ENCODE measurements around the gene TSPAN9.

Gene TSPAN9

DNA sequence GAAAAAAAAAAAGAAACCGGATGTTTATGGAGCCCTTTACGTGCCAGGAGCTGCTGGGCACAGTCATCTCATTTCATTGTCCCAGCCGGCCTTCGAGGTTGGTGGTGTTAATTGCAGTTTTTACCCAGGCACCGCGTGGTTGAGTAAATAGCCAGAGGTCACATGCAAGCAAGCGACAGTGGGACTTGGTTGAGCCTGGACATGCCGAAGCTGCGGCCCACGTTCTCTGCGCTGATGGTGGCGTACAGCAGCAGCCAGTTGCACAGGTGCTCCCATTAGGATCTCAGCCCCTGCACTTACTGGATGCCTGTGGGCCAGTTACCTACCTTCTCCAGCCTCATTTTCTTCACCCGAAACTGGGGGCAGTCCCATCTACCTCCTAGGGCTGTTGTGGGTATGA is 54.0 kb downstream of the TSPAN9 start:
- H3K9me3 Mint-ChIP-seq = peaks cover 1% of the 10 kb centered on the region
- peaks cover 46% of the 10 kb centered on the region for H3K4me1 Mint-ChIP-seq
- peaks cover 5% of the 10 kb centered on the region for H3K27me3 Mint-ChIP-seq (ENCODE audit: low read depth)
- H3K4me3 Mint-ChIP-seq = no peak overlapping the region
- H3K27ac Mint-ChIP-seq = peak overlapping the region in 1 of 3 experiments; percentile 58
- TF ChIP-seq, protein P1, sequence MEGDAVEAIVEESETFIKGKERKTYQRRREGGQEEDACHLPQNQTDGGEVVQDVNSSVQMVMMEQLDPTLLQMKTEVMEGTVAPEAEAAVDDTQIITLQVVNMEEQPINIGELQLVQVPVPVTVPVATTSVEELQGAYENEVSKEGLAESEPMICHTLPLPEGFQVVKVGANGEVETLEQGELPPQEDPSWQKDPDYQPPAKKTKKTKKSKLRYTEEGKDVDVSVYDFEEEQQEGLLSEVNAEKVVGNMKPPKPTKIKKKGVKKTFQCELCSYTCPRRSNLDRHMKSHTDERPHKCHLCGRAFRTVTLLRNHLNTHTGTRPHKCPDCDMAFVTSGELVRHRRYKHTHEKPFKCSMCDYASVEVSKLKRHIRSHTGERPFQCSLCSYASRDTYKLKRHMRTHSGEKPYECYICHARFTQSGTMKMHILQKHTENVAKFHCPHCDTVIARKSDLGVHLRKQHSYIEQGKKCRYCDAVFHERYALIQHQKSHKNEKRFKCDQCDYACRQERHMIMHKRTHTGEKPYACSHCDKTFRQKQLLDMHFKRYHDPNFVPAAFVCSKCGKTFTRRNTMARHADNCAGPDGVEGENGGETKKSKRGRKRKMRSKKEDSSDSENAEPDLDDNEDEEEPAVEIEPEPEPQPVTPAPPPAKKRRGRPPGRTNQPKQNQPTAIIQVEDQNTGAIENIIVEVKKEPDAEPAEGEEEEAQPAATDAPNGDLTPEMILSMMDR (IDR thresholded peaks at IDR 0.05; ENCODE audit: unreplicated experiment in 3 of 3) = no peak
- peaks cover 22% of the 10 kb centered on the region for H3K36me3 Mint-ChIP-seq (ENCODE audit: low read depth)

DNA sequence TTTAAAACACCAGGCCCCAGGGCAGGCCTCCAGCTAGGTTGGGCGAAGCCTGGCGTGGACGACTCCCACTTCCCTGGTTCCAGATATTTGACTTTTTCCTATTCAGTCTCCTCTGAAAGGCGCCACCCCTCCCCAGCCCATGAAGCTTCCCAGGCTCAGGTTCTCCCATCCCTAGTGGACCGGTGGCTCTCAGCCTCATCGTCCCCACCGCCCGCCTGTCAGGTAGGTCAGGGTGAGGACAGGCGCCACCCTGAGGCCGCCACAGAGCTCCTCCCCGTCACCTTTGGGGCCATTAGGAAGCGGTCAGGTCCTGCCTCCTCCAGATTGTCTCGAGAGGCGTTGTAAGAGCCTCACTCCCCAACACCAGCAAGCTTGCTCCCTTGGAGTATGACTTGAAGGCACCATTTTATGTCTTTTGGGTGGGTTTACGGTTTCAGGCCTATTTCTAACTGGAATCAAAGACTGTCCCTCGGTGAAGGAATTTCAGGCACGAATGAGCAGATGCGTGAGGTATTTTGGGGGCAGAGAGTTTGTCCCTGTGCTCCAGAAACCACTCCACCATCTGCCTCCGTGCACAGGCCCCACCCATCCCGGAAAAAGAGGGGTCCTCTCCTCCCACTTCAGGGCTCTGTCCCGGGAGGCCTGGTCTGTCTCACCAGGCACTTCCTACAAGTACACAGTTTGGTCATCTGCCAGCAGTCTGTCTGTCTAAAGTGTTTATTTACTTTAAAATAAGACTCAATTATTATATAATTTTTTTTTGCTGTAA is 55.6 kb downstream of the TSPAN9 start:
- Mint-ChIP-seq H3K27ac (peak overlapping the region; percentile 51 to 65 (median 59)), H3K4me1 (peaks cover 60% of the 10 kb centered on the region), H3K36me3 (ENCODE audit: low read depth) (peaks cover 14% of the 10 kb centered on the region), H3K27me3 (ENCODE audit: low read depth) (peaks cover 5% of the 10 kb centered on the region), H3K9me3 (no peaks in the 10 kb centered on the region), H3K4me3 (no peak overlapping the region)
- TF ChIP-seq, protein P1 (IDR thresholded peaks at IDR 0.05; ENCODE audit: unreplicated experiment in 3 of 3) = no peak

DNA sequence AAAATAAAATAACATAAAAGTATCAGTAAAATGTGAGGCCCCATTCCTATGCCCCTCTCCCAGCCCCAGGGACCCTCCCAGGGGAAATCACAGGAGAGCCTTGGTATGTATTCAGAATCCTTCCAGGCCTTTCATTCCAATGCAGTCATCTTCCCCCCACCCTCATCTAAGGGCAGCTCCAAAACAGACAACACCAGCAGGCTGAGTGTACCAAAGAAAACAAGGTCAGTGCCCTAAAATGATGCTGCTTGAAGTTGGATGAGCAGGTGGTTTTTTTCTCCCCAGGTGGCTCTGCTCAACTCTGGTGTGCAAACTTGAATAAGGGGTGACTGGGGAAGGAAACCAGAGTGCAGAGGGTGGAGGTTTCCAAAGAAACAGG is 56.2 kb downstream of the TSPAN9 start:
- H3K9me3 Mint-ChIP-seq = no peaks in the 10 kb centered on the region
- peaks cover 63% of the 10 kb centered on the region for H3K4me1 Mint-ChIP-seq
- H3K36me3 Mint-ChIP-seq (ENCODE audit: low read depth) = peaks cover 10% of the 10 kb centered on the region
- TF ChIP-seq, protein P1 (IDR thresholded peaks at IDR 0.05; ENCODE audit: unreplicated experiment in 3 of 3) = no peak
- H3K27me3 Mint-ChIP-seq (ENCODE audit: low read depth) = peaks cover 5% of the 10 kb centered on the region
- no peak overlapping the region for H3K4me3 Mint-ChIP-seq
- peak overlapping the region in 2 of 3 experiments; percentile 1 to 51 for H3K27ac Mint-ChIP-seq

DNA sequence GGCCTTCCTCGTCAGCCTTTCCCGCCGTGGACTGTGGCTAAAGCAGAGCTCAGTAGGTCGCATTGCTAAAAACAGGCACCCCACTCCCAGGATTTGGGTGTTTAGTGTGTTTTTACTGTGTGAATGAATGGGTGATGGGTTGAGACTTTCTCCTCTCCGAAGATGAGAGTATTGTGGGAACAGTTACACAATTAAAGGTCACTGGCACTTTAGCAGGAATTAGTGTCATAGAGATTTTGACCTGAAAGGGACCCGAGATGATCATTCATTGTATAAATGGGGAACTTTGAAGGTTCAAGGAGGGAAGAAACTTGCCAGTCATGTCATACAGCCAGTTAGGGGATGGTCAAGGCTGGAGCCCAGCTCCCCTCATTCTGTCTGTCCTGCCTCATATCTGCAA is 56.9 kb downstream of the TSPAN9 start:
- Mint-ChIP-seq H3K9me3 (no peaks in the 10 kb centered on the region), H3K4me3 (no peak overlapping the region), H3K27me3 (ENCODE audit: low read depth) (peaks cover 5% of the 10 kb centered on the region), H3K4me1 (peaks cover 71% of the 10 kb centered on the region), H3K27ac (peak overlapping the region in 1 of 3 experiments; percentile 1), H3K36me3 (ENCODE audit: low read depth) (peaks cover 3% of the 10 kb centered on the region)
- TF ChIP-seq, protein P1 (IDR thresholded peaks at IDR 0.05; ENCODE audit: unreplicated experiment in 3 of 3) = no peak

DNA sequence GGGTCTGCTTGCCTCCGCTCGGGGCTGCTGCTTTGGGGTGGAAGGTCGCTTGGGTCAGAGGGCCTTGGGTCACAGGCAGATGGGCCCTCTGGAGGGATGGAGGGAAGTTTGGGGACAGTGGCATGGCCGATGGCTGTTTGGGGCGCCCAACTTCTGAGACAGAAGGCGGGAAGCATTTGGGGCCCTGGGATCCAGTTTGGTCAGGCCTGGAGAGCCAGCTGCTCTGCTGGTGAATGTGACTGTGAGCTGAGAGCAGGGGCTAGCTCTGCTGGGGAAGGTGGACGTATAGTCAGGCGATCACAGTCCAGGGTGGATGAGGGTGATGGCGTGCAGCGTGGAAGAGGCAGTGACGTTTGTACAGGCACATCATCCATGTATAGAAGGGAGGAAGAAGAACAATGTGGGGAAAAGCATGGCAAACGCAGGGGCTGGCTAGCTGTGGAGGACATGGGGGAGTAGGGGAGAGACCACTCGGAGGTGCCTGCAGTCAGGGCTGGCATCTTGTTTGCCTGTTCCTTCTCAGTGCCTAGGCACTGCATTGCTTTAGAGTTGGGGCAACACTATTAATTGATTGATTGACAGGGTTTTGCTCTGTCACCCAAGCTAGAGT is 57.5 kb downstream of the TSPAN9 start:
- no peaks in the 10 kb centered on the region for H3K9me3 Mint-ChIP-seq
- H3K27me3 Mint-ChIP-seq (ENCODE audit: low read depth) = peaks cover 5% of the 10 kb centered on the region
- no peak overlapping the region for H3K27ac Mint-ChIP-seq
- H3K36me3 Mint-ChIP-seq (ENCODE audit: low read depth) = no peaks in the 10 kb centered on the region
- no peak overlapping the region for H3K4me3 Mint-ChIP-seq
- peaks cover 76% of the 10 kb centered on the region for H3K4me1 Mint-ChIP-seq
- TF ChIP-seq, protein P1 (IDR thresholded peaks at IDR 0.05; ENCODE audit: unreplicated experiment in 3 of 3) = no peak
